GM12891 (cell line): ENCODE results near the gene HEATR5A.
"Not testable (repeated sequence)": the region's sequence is repeated elsewhere in the genome, so short reads cannot be mapped to it uniquely, and the experiment has no call there.

Experiments
- DNase-seq: peaks from one replicate; pipeline ENCODE4 v3.0.0; 2011; ENCODE audit warnings: low spot score; ENCODE audit not compliant: insufficient read length
- FAIRE-seq: peaks from 2 replicates; lab custom pipeline; 2011; peaks lifted over from hg19 to GRCh38; lab: Jason Lieb, UNC
- PAX5 ChIP-seq: IDR thresholded peaks from 2 replicates; pipeline ENCODE4 v1.6.1; 2011; ENCODE audit warnings: low read length, moderate library complexity, mild to moderate bottlenecking; ENCODE audit not compliant: insufficient read depth, severe bottlenecking
- POLR2A ChIP-seq: IDR thresholded peaks from 2 replicates; pipeline ENCODE4 v1.6.1; 2011; ENCODE audit warnings: low read depth, low read length, control low read depth
- POLR2AphosphoS5 ChIP-seq: IDR thresholded peaks from 2 replicates; pipeline ENCODE4 v1.6.1; 2011; ENCODE audit warnings: low read depth, low read length, control low read depth
- POU2F2 ChIP-seq: IDR thresholded peaks from 2 replicates; pipeline ENCODE4 v1.6.1; 2011; ENCODE audit warnings: low read depth, mild to moderate bottlenecking, control low read depth, low read length, moderate library complexity
- SPI1 ChIP-seq: IDR thresholded peaks from 2 replicates; pipeline ENCODE4 v1.6.1; 2011; ENCODE audit warnings: low read depth, low read length, control low read depth
- TAF1 ChIP-seq: IDR thresholded peaks from 2 replicates; pipeline ENCODE4 v1.6.1; 2011; ENCODE audit warnings: low read depth, low read length, control low read depth

The HEATR5A gene

DNA sequence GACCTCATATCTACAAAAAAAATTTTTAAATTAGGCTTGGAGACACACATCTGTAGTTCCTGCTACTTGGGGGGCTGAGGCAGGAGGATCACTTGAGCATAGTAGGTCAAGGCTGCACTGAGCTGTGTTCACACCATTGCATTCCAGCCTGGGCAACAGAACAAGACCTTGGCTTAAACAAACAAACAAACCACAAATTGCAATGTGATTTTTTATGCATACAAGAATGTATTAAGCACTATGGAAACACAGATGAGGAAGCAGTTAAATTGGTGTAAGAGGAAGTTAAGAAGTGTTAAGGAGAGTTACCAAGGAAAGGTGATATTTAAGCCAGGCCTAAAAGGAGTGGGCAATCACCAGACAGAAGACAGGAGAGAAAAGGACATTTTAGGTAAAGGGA is 129.1 kb downstream of the HEATR5A start:
- DNase-seq (no peak), FAIRE-seq (no peak)
- TF ChIP-seq POU2F2 (no peak), PAX5 (no peak), POLR2AphosphoS5 (no peak), TAF1 (no peak)

DNA sequence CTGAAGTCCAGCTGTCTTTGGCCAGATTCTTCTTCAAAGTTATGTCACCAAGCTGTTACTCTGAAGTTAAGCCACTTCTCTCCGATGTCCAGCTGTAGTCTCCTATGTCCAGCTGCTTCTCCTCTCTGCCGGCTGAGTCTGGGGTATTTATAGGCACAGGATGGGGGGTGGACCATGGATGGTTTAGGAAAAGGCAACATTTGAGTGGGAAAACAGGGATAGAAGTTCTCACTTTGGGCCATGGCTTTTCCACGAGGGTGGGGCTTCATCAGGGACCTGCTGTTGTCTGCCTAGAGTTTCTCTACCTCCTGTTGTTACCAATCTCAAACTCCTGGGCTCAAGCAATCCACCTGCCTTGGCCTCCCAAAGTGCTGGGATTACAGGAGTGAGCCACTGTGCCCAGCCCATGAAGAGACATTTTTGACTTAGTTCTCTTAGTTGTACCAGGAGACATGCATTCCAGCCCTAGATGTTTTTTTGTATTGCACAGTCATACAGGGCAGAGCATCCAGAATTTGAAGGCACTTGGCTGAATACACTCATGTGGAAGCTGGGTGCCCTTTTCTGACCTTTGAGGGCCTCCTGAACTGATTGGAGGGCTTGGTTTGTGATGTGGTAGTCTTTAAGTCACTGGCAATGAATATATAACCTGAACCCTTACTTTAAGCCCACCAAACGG is 132.9 kb downstream of the HEATR5A start:
- FAIRE-seq (no peak), DNase-seq (no peak)
- TF ChIP-seq POLR2AphosphoS5 (no peak), POU2F2 (no peak), SPI1 (no peak), PAX5 (no peak)

DNA sequence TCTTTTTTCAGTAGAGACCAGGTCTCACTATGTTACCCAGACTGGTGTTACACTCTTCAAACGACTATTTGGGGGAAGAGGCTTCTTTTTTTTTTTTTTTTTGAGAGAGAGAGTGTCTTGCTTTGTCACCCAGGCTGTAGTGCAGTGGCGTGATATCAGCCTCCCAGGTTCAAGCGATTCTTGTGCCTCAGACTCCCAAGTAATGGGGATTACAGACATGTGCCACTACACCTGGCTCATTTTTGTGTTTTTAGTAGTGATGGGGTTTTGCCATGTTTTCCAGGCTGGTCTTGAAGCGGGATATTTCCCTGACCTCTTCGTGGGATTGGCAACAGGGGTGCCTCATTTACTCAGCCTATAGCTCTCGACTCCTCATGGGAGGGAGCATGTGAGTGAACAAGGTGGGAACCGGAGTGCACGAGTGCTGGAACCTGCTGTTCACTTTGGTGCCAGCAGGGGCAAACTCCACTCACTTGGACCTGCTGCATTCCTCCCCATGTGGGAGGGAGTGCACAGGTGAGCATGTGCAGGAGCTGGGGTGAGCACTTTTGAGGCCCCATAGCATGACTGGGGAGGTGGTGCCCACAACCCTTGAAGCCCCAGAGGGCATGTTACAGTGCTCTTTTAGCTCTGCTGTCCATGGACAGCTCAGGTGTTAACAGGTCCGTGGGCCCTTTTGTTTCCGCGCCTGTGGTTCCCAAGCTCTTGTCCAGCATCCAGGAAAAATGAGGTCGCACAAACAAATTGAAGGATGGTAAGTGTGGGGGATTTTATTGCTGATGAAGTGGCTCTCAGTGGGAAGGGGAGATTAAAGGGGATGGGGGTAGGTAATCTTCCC is 133.7 kb downstream of the HEATR5A start:
- FAIRE-seq (no peak), DNase-seq (no peak)
- no peak for TF ChIP-seq TAF1
- TF ChIP-seq POLR2AphosphoS5, result no peak
- no peak for TF ChIP-seq POLR2A
- TF ChIP-seq PAX5, result no peak
- TF ChIP-seq POU2F2, result no peak
- TF ChIP-seq SPI1, result no peak

DNA sequence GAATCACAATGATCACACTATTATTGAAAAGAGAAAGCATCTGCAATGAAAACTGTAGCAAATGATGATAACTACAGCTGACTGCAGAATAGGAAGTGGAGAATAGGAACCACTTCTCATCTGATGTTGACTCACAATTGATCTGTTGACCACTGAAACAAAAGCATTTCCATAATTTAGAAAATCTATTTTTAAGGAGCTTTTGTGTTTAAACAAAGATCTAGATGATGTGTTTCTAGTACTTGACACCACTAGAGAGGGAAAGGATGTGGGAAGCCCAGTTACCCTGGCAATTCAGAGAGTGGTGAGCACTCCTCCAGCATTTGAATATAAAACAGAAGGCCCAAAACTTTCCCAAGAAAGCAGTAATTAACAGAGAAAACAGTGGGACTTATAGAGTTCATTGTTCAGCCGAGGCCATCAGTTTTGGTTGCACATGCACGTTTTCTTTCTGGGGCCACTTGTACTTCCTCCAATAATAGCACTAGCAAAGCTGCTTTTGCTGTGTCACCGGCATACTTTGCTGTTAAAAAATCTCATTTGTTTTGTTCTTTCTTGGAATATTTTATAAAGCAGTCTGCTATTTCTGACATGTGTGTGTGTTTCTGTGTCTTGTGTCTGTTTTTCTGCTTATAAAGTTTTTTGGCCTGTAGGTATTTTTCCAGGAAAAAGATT is 136.6 kb downstream of the HEATR5A start:
- peak; percentile 79 for TF ChIP-seq SPI1
- no peak for TF ChIP-seq POU2F2
- FAIRE-seq, result no peak
- DNase-seq, result no peak

DNA sequence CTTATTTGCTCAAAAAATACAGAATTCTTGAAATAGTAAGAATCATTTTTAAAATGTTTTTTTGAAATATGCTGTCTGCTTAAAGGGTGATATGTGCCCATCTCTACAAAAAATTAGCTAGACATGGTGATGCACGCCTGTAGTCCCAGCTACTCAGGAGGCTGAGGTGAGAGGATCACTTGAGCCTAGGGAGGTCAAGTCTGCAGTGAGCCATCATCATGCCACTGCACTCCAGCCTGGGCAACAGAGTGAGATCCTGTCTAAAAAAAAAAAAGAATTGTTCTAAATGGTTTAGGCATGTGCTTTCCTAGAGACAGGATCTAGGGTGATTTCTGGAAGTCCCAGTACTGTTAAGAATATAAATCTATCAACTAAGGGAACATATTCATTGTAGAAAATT is 137.2 kb downstream of the HEATR5A start:
- DNase-seq (no peak), FAIRE-seq (no peak)
- TF ChIP-seq POLR2A (no peak), POU2F2 (no peak), TAF1 (no peak), PAX5 (no peak), SPI1 (no peak), POLR2AphosphoS5 (no peak)

DNA sequence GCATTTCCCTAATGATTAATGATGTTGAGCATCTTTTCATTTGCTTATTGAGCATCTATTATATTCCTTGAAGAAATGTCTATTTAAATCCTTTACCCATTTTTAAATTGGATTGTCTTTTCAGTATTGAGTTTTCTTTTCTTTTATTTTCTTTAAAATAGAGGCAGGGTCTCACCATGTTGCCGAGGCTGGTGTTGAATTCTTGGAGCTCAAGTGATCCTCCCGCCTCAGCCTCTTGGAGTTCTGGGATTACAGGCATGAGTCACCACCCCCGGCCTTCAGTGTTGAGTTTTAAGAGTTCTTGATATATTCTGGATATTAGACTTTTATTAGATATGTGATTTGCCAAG is 139.5 kb downstream of the HEATR5A start:
- DNase-seq (no peak), FAIRE-seq (no peak)
- no peak for TF ChIP-seq POLR2A

DNA sequence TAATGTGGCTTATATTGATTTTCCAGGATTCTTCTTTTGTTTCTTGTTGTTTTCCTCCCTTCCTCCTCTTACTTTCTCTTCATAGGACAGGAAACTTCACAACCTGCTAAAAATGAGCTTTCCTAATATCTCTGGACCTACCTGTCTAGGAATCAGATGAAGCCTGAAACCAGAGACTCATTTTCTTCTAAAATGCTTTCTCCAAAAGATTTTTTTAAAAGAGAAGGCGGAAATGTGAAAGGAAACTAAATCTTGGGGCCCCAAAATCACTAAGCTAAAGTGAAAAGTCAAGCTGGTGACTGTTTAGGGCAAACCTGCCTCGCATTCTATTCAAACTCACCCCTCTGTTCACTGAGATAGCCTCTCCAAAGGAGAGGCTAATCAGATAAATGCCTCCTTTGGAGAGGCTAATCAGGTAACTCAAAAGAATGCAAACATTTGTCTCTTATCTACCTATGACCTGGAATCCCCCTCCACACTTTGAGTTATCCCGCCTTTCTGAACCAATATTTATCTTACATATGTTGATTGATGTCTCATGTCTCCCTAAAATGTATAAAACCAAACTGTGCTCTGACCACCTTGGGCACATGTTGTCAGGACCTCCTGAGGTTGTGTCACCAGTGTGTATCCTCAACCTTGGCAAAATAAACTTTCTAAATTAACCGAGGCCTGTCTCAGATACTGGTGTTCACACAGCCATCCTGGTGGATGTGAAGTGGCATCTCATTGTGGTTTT is 140.0 kb downstream of the HEATR5A start:
- no peak for FAIRE-seq
- TF ChIP-seq PAX5 (no peak), POLR2A (no peak), SPI1 (no peak), TAF1 (no peak), POLR2AphosphoS5 (no peak), POU2F2 (no peak)
- DNase-seq, result no peak

DNA sequence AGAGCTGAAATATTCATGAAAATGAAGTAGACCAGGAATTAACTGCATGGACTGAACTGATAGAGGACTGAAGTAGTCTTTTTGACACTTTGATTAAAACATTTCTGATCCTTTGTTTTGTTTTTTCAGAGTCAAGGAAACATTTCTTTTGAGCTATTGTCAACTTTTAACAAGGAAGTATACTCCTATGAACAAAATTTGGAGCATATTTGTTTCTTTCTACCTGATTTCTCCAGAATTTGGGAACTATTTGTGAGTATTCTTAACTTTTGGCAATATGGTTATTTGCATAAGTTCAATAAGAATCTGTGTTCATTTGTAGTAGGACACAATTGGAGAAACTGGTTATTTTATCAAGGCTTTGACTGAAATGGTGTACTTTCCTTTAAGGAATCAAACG is 141.5 kb downstream of the HEATR5A start:
- FAIRE-seq, result no peak
- DNase-seq, result no peak
- TF ChIP-seq POLR2AphosphoS5 (no peak), SPI1 (no peak), POLR2A (no peak), POU2F2 (no peak), TAF1 (no peak), PAX5 (no peak)

DNA sequence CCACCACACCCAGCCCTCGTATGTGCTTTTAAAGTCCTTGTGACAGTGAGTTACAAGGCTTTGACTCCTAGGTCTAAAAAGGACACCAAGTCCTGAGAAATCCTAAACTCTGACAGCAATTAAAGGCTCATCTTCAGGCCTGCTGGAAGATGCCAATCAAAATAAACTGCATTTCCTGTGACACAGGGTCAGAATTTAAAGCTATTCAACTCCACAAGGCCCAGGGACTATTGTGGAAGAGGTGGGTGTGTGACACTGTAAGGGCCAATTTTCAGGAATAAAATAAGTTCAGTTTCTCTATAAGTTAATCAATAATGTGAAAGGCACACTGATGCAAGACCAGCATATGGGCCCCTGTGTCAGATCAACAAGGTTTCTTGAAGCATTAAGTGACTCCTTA is 143.3 kb downstream of the HEATR5A start:
- no peak for TF ChIP-seq PAX5
- no peak for TF ChIP-seq POLR2A
- no peak for TF ChIP-seq POU2F2
- no peak for TF ChIP-seq SPI1
- no peak for TF ChIP-seq TAF1
- no peak for TF ChIP-seq POLR2AphosphoS5
- DNase-seq, result no peak
- no peak for FAIRE-seq

DNA sequence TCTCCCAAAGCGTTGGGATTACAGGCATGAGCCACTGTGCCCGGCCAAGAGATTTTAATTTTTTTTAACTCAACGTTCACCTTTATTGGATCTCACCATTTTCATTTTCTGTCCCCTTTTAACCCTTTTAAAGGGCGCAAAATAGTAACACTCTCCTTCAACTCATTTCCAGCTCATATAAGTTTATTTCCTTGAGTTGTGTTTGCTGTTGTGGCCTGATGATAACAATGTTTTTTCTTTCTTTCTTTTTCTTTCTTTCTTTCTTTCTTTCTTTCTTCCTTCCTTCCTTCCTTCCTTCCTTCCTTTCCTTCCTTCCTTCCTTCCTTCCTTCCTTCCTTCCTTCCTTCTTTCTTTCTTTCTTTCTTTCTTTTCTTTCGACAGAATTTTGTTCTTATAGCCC is 143.9 kb downstream of the HEATR5A start:
- not testable (repeated sequence) for DNase-seq, FAIRE-seq
